ENCODE data around the gene ZNRF4.

ZNRF4 gene

DNA sequence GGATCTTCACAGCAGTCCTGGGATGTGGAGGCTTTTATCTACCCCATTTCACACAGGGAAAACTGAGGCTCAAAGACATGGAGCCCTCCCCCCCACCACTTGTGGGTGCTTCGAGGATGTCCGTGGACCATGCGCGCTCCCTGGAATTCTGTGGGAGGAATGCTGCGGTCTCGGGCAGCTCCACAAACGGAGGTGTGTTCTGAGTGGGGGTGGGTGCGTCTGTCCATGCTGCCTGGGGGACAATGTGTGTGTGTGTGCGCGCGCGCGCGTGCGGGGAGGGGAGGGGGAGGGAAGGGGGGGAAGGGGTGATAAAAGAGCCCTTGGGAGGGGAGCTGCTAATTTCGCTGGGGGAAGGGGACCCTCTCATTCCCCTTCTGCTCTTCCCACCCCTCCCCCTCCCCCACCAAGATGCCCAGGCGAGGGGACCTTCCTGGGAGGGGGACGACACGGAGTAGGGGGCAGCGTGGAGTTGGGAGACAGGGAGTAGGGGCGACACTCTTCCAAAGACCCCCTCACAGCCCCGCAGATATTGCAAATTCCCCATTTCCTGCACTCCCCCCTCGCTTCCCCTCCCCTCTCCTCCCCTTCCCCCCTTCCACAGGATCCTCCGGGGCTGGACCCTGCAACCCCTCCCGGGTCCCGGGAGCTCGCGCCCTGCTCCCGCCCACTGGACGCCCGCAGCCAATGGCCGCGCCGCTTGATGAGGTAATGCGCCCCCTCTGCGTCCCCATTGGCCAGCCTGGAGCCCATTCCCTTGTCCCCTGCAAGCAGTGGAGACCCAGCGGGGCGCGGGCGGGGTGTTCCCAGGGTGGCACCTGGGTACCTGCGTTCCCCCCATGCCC, 18.9 kb upstream of the ZNRF4 start (continued):
- TF ChIP-seq, protein P1, sequence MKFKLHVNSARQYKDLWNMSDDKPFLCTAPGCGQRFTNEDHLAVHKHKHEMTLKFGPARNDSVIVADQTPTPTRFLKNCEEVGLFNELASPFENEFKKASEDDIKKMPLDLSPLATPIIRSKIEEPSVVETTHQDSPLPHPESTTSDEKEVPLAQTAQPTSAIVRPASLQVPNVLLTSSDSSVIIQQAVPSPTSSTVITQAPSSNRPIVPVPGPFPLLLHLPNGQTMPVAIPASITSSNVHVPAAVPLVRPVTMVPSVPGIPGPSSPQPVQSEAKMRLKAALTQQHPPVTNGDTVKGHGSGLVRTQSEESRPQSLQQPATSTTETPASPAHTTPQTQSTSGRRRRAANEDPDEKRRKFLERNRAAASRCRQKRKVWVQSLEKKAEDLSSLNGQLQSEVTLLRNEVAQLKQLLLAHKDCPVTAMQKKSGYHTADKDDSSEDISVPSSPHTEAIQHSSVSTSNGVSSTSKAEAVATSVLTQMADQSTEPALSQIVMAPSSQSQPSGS (tag by site-specific recombination; IDR thresholded peaks at IDR 0.05; ENCODE audit: low read depth) = peak; percentile 91
- TF ChIP-seq ZNF302 (tag by site-specific recombination; IDR thresholded peaks at IDR 0.05; ENCODE audit: low read depth) (no peak), TCF7L2 (IDR thresholded peaks at IDR 0.05; ENCODE audit: borderline replicate concordance, low read depth, low read length) (no peak), ZEB2 (tag by site-specific recombination; IDR thresholded peaks at IDR 0.05) (peak; percentile 51; the same call in 1 of the 2 replicates), ZNF184 (tag by site-specific recombination; IDR thresholded peaks at IDR 0.05) (no peak), EGR2 (tag by site-specific recombination; IDR thresholded peaks at IDR 0.05; ENCODE audit: low read depth) (peak; percentile 57), GLI2 (tag by site-specific recombination; IDR thresholded peaks at IDR 0.05; ENCODE audit: borderline replicate concordance, low read depth) (no peak), ZNF416 (tag by site-specific recombination; IDR thresholded peaks at IDR 0.05) (no peak), ZNF514 (tag by site-specific recombination; IDR thresholded peaks at IDR 0.05) (no peak), ZFHX2 (tag by site-specific recombination; conservative IDR thresholded peaks at IDR 0.05) (peak; percentile 53; the same call in 1 of the 2 replicates), REPIN1 (tag by site-specific recombination; IDR thresholded peaks at IDR 0.05; ENCODE audit: low read depth) (no peak), ZNF324 (tag by site-specific recombination; IDR thresholded peaks at IDR 0.05) (no peak), ZNF555 (tag by site-specific recombination; conservative IDR thresholded peaks at IDR 0.05) (no peak), GLIS2 (tag by site-specific recombination; IDR thresholded peaks at IDR 0.05) (peak; percentile 94), IKZF3 (tag by site-specific recombination; IDR thresholded peaks at IDR 0.05) (peak; percentile 69; the same call in 1 of the 2 replicates), KLF8 (tag by site-specific recombination; IDR thresholded peaks at IDR 0.05) (peak; percentile 50; the same call in 1 of the 2 replicates), ZXDB (tag by site-specific recombination; IDR thresholded peaks at IDR 0.05) (peak; percentile 99), OVOL3 (tag by site-specific recombination; IDR thresholded peaks at IDR 0.05) (no peak), ZNF529 (tag by site-specific recombination; IDR thresholded peaks at IDR 0.05; ENCODE audit: insufficient replicate concordance) (no peak), ZNF621 (tag by site-specific recombination; IDR thresholded peaks at IDR 0.05) (no peak), KLF1 (tag by site-specific recombination; IDR thresholded peaks at IDR 0.05) (no peak), ZFP3 (tag by site-specific recombination; IDR thresholded peaks at IDR 0.05; ENCODE audit: low read depth) (no peak)
- TF ChIP-seq, protein P2, sequence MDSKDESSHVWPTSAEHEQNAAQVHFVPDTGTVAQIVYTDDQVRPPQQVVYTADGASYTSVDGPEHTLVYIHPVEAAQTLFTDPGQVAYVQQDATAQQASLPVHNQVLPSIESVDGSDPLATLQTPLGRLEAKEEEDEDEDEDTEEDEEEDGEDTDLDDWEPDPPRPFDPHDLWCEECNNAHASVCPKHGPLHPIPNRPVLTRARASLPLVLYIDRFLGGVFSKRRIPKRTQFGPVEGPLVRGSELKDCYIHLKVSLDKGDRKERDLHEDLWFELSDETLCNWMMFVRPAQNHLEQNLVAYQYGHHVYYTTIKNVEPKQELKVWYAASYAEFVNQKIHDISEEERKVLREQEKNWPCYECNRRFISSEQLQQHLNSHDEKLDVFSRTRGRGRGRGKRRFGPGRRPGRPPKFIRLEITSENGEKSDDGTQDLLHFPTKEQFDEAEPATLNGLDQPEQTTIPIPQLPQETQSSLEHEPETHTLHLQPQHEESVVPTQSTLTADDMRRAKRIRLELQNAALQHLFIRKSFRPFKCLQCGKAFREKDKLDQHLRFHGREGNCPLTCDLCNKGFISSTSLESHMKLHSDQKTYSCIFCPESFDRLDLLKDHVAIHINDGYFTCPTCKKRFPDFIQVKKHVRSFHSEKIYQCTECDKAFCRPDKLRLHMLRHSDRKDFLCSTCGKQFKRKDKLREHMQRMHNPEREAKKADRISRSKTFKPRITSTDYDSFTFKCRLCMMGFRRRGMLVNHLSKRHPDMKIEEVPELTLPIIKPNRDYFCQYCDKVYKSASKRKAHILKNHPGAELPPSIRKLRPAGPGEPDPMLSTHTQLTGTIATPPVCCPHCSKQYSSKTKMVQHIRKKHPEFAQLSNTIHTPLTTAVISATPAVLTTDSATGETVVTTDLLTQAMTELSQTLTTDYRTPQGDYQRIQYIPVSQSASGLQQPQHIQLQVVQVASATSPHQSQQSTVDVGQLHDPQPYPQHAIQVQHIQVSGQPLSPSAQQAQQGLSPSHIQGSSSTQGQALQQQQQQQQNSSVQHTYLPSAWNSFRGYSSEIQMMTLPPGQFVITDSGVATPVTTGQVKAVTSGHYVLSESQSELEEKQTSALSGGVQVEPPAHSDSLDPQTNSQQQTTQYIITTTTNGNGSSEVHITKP (tag by site-specific recombination; IDR thresholded peaks at IDR 0.05) = peak; percentile 91
- TF ChIP-seq, protein P3, sequence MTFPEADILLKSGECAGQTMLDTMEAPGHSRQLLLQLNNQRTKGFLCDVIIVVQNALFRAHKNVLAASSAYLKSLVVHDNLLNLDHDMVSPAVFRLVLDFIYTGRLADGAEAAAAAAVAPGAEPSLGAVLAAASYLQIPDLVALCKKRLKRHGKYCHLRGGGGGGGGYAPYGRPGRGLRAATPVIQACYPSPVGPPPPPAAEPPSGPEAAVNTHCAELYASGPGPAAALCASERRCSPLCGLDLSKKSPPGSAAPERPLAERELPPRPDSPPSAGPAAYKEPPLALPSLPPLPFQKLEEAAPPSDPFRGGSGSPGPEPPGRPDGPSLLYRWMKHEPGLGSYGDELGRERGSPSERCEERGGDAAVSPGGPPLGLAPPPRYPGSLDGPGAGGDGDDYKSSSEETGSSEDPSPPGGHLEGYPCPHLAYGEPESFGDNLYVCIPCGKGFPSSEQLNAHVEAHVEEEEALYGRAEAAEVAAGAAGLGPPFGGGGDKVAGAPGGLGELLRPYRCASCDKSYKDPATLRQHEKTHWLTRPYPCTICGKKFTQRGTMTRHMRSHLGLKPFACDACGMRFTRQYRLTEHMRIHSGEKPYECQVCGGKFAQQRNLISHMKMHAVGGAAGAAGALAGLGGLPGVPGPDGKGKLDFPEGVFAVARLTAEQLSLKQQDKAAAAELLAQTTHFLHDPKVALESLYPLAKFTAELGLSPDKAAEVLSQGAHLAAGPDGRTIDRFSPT (tag by site-specific recombination; IDR thresholded peaks at IDR 0.05) = peak; percentile 94

Measured in HEK293 (cell line).